ENCODE measurements around the gene ZNF532.

The ZNF532 gene

GRCh38 chr18:58955001-58955400 lies 90.3 kb downstream of the ZNF532 start:
- Histone ChIP-seq H3K27me3 (no peaks in the 10 kb centered on the region), H3K4me1 (no peaks in the 10 kb centered on the region), H3K9me3 (no peaks in the 10 kb centered on the region), H3K36me3 (peaks cover 5% of the 10 kb centered on the region; the same call in 1 of the 2 replicates), H3K4me3 (ENCODE audit: low read depth, low read length) (no peak overlapping the region)
- DNase-seq, result no peak
- TF ChIP-seq CTCF (IDR thresholded peaks at IDR 0.05; ENCODE audit: low read depth, low read length), result no peak

GRCh38 chr18:58955738-58956137 lies 91.1 kb downstream of the ZNF532 start:
- no peaks in the 10 kb centered on the region for H3K4me1 ChIP-seq
- H3K9me3 ChIP-seq, result no peaks in the 10 kb centered on the region
- peaks cover 5% of the 10 kb centered on the region; the same call in 1 of the 2 replicates for H3K36me3 ChIP-seq
- no peak overlapping the region for H3K4me3 ChIP-seq (ENCODE audit: low read depth, low read length)
- TF ChIP-seq CTCF (IDR thresholded peaks at IDR 0.05; ENCODE audit: low read depth, low read length), result no peak
- no peaks in the 10 kb centered on the region for H3K27me3 ChIP-seq
- DNase-seq, result no peak

GRCh38 chr18:58958628-58959027 lies 94.0 kb downstream of the ZNF532 start:
- no peak for DNase-seq
- Histone ChIP-seq H3K9me3 (no peaks in the 10 kb centered on the region), H3K27me3 (no peaks in the 10 kb centered on the region), H3K4me1 (no peaks in the 10 kb centered on the region), H3K36me3 (peaks cover 5% of the 10 kb centered on the region; the same call in 1 of the 2 replicates), H3K4me3 (ENCODE audit: low read depth, low read length) (no peak overlapping the region)
- TF ChIP-seq CTCF (IDR thresholded peaks at IDR 0.05; ENCODE audit: low read depth, low read length), result no peak

- Histone ChIP-seq H3K27me3 (no peaks in the 10 kb centered on the region), H3K36me3 (no peaks in the 10 kb centered on the region; the same call in 1 of the 2 replicates), H3K4me1 (no peaks in the 10 kb centered on the region), H3K4me3 (ENCODE audit: low read depth, low read length) (no peak overlapping the region), H3K9me3 (no peaks in the 10 kb centered on the region)
- no peak for DNase-seq
- TF ChIP-seq CTCF (IDR thresholded peaks at IDR 0.05; ENCODE audit: low read depth, low read length), result no peak
Observed at GRCh38 chr18:58960508-58960907, 95.8 kb downstream of the ZNF532 start.

GRCh38 chr18:58960946-58961722 lies 96.5 kb downstream of the ZNF532 start:
- TF ChIP-seq CTCF (IDR thresholded peaks at IDR 0.05; ENCODE audit: low read depth, low read length), result no peak
- Histone ChIP-seq H3K36me3 (no peaks in the 10 kb centered on the region), H3K4me3 (ENCODE audit: low read depth, low read length) (no peak overlapping the region), H3K27me3 (no peaks in the 10 kb centered on the region), H3K9me3 (no peaks in the 10 kb centered on the region), H3K4me1 (no peaks in the 10 kb centered on the region)
- no peak for DNase-seq

GRCh38 chr18:58962336-58962735 lies 97.7 kb downstream of the ZNF532 start:
- no peak for TF ChIP-seq CTCF (IDR thresholded peaks at IDR 0.05; ENCODE audit: low read depth, low read length)
- H3K4me1 ChIP-seq, result no peaks in the 10 kb centered on the region
- DNase-seq, result no peak

More at GRCh38 chr18:58962336-58962735, 97.7 kb downstream of the ZNF532 start:
- H3K27me3 ChIP-seq, result no peaks in the 10 kb centered on the region
- no peaks in the 10 kb centered on the region for H3K9me3 ChIP-seq
- H3K4me3 ChIP-seq (ENCODE audit: low read depth, low read length), result no peak overlapping the region
- no peaks in the 10 kb centered on the region for H3K36me3 ChIP-seq

Measured in BE2C (cell line).